ENCODE measurements around the gene SLC22A25.

GRCh38 chr11:63248966-63249365 is 5.6 kb upstream of the SLC22A25 start:
- TF ChIP-seq GATA2 (IDR thresholded peaks at IDR 0.05; ENCODE audit: low read depth, low read length) = no peak
- no peak for TF ChIP-seq GATA3 (IDR thresholded peaks at IDR 0.05; ENCODE audit: low read depth, low read length)

Measured in SH-SY5Y (cell line).